GM12864 (cell line): ENCODE data around the gene SEMA3C.

ENCODE experiments used
- DNase-seq: peaks from one replicate; pipeline ENCODE4 v3.0.0-alpha.2; 2011; ENCODE audit warnings: low read depth
- H3K4me3 ChIP-seq: 2 replicates; pipeline ENCODE4 v1.5.1; 2011; ENCODE audit warnings: mild to moderate bottlenecking, low read depth, low read length, control low read depth
- TF ChIP-seq, protein P1 (sequence below): IDR thresholded peaks from 2 replicates; pipeline ENCODE4 v1.5.1; 2011; ENCODE audit warnings: low read depth, mild to moderate bottlenecking, moderate library complexity, low read length, control low read depth, inconsistent platforms; ENCODE audit errors: missing control alignments

Gene SEMA3C

DNA sequence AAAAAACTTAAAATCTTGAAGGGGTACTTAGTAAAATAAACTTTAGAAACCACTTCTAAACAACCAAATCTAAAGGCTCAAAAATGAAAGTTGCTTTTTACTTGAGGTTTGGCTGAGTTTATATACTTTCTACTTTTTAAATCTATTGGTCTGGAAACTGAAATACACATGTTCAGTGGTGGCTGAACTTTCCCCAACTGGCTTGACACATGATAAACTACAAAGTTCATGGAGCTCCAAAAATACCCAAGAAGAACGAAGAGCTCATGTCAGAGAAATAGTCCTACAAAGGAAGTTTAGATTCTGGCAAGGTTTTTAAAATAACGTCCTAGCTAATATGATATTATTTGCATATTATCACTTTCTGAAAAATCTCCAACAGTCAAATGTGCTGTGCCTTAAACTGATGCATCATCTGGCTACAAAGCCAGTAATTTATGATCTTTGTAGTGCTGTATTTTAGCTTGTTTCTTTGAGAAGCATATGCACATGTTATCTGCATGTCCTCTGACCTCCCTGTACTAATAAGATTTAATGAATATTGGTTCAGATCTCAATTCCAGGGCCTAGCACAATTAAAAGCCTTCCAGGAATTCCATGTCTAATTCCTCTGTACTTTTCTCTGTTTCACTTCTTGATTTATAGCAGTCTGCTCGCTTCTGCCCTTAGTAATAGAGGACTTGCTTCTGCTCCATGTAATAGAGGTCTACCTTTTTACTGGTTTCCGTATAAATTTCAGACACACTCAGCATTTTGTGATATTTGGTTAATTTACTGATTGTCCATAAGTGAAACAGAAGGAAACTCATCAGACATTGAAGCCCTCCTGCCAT lies 28.2 kb downstream of the SEMA3C start:
- no peak for DNase-seq
- H3K4me3 ChIP-seq = no peak overlapping the region
- TF ChIP-seq, protein P1, sequence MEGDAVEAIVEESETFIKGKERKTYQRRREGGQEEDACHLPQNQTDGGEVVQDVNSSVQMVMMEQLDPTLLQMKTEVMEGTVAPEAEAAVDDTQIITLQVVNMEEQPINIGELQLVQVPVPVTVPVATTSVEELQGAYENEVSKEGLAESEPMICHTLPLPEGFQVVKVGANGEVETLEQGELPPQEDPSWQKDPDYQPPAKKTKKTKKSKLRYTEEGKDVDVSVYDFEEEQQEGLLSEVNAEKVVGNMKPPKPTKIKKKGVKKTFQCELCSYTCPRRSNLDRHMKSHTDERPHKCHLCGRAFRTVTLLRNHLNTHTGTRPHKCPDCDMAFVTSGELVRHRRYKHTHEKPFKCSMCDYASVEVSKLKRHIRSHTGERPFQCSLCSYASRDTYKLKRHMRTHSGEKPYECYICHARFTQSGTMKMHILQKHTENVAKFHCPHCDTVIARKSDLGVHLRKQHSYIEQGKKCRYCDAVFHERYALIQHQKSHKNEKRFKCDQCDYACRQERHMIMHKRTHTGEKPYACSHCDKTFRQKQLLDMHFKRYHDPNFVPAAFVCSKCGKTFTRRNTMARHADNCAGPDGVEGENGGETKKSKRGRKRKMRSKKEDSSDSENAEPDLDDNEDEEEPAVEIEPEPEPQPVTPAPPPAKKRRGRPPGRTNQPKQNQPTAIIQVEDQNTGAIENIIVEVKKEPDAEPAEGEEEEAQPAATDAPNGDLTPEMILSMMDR = no peak

DNA sequence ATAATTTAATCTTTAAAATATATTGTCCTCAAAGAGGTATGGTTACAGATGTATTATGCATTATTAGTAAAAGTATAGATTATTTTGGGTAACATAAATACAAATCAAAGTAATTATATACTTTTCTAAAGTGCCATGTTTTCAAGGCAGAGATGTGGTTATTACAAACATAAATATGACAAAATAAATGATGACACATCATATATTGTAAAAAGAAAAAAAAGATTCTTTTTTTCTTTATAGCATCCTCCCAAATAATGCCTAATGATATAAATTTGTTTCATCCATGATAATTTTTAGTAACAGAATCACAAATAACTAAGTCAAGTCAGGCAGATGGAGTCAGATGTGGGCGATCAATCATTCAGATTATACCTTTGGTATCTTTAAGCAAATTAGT lies 29.3 kb downstream of the SEMA3C start:
- TF ChIP-seq, protein P1 = no peak
- H3K4me3 ChIP-seq = no peak overlapping the region
- no peak for DNase-seq

DNA sequence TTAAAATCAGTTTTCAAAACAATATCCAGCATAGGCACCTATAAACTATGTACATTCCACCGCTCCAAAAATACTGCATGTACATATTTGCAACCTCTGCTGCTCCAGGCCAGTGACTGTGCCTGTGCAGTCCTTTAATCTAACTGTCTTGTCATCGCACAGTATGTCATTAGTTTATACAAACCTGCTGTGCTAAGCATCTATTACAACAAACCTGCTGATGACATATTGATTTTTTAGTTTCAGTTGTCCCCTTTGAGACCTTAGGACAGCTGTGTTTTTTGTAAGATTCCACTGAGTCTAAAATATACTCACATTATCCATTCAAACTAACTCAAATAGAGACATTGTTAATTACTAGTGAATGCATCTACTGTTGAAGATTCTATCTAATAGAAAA lies 33.1 kb downstream of the SEMA3C start:
- DNase-seq = no peak
- TF ChIP-seq, protein P1 = no peak
- no peak overlapping the region for H3K4me3 ChIP-seq

DNA sequence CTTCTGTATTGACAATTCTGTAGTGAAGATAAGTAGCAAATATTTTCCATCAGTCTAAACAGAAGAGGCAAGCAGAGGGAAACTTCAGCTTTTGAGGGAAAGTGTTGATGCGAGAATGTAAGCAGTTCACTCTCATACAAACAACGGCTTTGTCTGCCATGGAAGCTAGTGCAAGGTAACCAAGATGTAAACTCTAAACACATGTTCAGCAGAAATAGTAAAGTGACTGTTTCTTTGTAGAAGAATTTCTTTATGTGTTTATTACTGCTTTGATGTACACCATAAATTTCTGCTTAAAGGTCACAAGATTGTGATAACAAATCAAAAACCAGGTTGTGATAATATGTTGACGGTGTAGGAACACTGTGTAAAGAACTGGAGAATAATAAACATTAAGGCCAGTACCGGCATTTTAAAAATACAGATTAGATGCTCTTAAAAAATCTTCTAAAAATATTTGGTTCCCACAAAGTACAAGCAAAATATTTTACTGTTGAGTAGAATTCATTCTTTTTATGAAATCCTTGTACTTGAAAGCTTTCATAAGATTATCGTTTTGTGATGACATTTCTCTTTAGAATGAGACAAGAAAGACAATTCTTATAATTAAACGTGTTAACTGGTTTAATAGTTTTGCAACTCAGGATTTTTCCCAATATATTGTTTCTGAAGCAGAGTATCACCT lies 34.2 kb downstream of the SEMA3C start:
- no peak overlapping the region for H3K4me3 ChIP-seq
- TF ChIP-seq, protein P1 = no peak
- no peak for DNase-seq

DNA sequence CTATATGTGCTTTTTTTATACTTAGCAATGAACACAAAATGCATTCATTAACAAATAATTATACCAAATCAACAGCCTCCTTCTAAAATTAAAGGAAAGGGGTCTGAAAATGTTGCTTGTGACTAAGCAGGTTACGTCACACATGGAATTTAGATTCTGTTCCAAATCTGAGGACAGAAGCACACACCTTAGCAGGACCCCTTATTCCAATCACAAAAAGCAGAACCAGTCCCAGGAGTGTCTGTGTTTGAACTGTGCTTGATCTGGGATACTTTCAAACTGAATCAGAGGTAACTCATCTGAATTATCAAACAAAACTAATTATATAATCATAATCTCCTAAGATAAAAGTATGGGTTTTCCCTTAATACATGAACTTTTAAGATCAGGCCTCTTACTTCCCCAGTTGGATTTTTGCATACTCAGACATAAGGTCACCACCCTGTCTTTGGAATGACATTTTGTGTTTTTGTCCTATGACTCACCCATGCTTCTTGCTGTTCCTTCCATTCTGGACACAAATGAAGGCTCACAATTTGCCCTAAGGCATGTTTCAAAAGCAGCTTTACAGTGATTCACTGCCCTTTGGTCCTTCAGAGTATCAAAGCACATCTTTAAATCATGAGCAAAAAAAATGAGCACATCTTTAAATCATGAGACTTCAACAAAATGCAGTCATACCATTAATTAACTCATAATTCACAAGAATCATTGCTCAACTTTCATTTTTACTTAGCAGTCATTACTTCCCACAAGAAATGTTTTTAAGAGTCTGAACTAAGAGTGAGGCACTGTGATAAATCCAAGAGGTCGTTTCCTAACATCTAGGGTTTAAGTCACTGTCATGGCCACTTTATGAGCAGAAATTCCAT lies 35.5 kb downstream of the SEMA3C start:
- no peak for DNase-seq
- H3K4me3 ChIP-seq = no peak overlapping the region
- TF ChIP-seq, protein P1 = no peak

DNA sequence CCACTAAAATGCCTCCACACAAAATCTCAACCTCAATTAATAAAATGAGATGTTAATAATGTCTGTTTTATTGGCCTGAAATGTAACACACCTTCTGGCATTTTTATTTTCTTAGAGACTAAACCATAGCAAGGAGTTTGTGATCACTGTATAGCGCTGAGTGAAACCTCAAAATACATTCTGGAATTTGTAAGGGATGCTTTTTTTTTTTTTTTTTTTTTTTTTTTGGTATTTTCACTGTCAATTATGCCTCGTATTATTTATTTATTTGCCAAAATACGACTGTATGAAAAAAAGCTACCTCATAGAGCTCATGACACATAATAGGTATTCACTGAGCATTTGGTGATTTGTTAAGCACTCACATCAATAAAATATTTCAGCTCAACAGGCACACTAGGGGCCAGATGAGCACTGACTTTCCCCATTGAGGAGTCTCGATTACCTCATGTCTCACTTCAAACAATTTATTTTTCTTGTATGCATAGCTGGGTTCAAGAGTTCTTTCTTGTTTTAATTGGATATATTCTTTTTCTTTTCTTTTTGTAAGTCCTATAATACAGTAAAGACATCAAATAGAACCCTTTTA lies 36.5 kb downstream of the SEMA3C start:
- TF ChIP-seq, protein P1 = no peak
- no peak for DNase-seq
- no peak overlapping the region for H3K4me3 ChIP-seq
